ENCODE data around the gene MAPK4.
"Not testable (repeated sequence)": the region's sequence is repeated elsewhere in the genome, so short reads cannot be mapped to it uniquely, and the experiment has no call there.

Gene MAPK4

GRCh38 chr18:50559752-50560680 lies at the start of gene MAPK4:
MAPK4 (plus strand) TSS chr18:50560087; CDS start chr18:50663959, 103,872 bp downstream.
- no peak for DNase-seq

GRCh38 chr18:50517277-50517676 lies 42.6 kb upstream of the MAPK4 start:
- DNase-seq: not testable (repeated sequence)

DNA sequence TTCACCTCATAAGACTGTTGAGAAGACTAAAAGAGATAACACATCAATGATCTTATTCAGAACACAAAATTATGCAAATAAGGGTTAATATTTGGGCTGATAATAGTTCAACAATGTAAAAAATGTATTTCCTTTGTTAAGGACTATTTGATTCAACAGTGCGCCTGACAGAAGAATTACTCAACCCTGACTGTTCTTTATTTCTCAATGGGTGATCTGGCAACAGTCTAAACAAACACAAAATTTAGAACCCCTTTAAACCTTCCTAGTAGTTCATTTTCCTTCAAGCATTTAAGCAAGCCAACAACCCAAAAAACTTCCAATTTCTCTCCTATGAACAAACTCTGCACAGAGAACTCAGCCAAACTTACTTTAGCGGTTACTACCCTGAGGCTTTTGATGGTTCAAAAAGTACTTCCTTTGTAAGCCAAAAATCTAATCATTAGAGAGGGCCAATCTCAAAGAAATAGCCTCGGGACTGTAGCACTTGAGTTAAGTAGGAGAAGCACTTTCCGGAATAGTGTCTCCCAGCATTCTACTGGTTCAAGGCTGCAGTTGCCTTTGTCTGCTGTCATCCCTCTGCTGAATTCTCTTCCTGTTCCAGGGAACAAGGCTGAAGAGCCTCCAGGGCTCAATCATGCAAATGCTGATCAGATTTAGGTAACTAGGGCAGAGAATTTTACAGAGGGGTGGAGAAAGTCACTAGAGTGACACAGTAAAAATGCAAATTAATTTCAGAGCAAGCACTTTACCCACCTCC lies 40.9 kb upstream of the MAPK4 start:
- DNase-seq: no peak

DNA sequence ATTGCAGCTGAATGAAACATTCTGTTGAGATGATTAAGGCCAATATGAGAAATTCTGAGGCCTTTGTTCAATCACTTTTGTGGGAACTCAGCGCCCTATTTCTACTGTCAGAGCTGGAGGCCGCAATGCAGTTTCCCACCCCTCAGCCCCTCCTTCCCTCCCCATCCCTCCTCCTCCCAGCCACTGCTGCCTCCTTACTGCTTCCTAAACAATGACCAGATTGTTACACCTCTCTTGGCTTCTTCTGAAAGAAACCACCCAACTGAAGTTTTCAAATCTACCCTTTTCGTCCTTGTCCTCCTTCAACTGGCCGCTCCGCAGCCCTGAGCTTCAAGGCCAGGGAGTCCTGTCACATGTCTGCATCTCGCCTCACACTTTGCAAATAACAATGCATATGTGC lies 36.7 kb upstream of the MAPK4 start:
- DNase-seq: no peak

- DNase-seq: no peak
These were observed 32.1 kb upstream of the MAPK4 start for GRCh38 chr18:50527636-50528307.

DNA sequence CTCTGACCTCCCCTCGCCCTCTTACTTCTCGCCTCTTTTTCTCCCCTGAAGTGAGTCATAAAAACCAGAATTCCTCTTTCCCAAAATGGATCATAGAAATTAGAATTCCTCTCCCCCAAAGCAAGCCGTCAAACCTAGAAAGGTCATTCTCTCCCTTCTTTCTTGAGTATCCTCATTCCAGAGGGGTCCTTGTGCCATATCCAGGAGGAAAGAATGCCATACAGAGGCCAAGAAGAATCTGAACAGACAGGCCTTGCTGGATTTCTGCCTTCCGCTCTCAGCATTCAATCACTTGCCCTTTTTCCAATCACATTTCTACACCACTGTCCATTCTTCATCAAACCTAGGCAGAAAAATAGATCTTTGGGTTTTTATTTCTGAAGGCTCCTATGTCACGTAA lies 31.1 kb upstream of the MAPK4 start:
- no peak for DNase-seq

DNA sequence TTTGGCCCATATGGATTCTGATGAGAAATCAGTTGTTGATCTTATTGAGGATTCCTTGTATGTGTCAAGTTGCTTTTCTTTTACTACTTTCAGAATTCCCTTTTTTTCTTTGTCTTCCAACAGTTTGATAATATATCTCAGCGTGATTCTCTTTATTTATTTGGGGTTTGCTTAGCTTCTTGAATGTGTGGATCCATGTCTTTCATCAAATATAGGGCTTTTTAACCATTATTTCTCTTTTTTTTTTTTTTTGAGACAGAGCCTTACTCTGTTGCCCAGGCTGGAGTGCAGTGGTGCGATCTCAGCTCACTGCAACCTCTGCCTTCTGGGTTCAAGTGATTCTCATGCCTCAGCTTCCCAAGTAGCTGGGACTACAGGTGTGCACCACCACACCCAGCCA lies 26.1 kb upstream of the MAPK4 start:
- not testable (repeated sequence) for DNase-seq

DNA sequence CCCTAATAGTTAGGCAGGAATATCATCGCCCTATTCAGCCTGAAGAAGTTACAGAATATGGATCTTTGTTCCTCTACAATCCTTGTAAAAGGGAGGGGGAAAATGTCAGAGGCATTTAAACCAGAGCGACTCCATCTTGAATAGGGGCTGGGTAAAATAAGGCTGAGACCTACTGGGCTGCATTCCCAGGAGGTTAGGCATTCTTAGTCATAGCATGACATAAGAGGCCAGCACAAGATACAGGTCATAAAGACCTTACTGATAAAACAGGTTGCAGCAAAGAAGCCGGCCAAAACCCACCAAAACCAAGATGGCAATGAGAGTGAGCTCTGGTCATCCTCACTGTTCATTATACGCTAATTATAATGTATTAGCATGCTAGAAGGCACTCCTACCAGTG lies 15.4 kb upstream of the MAPK4 start:
- not testable (repeated sequence) for DNase-seq

DNA sequence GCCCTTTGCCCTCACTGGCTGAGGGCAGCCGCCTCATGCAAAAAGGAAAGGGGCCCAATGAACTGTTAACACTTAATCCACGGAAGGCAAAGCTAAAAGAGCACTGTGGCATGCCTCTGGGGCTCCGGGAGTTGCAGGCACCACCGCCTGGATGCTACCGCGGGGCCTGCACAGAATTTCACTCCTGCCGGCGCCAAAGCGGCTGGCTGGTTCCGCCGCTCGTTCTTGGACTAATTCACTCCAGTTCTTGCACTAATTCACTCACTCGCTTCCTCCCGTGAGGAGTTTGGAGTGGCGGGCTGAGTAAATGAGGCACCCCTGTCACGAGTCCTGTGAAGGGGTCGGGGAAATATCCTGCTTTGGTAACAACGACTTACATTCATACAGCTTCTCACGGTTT lies 14.0 kb upstream of the MAPK4 start:
- DNase-seq: no peak

GRCh38 chr18:50548160-50548559 lies 11.7 kb upstream of the MAPK4 start:
- DNase-seq: no peak

DNA sequence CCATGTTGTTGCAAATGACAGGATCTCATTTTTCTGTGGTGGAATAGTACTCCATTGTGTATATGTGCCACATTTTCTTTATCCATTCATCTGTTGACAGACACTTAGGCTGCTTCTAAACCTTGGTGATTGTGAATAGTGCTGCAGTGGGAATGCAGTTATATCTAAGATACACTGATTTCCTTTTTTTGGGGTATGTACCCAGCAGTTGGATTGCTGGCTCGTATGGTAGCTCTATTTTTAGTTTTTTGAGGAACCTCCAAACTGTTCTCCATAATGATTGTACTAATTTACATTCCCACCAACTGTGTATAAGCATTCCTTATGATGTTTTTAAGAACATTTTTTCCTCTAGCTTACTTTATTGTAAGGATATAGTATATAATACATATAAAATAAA lies 8.2 kb upstream of the MAPK4 start:
- DNase-seq: not testable (repeated sequence)

- DNase-seq: peak; percentile 3
These were observed 1.7 kb upstream of the MAPK4 start for GRCh38 chr18:50558157-50558556.

GRCh38 chr18:50558948-50559751 lies 737 bp upstream of the MAPK4 start:
- DNase-seq: no peak

- peak; percentile 34 for DNase-seq
These were observed 1.1 kb downstream of the MAPK4 start for GRCh38 chr18:50560681-50561629.

- DNase-seq: not testable (repeated sequence)
These were observed 2.4 kb downstream of the MAPK4 start for GRCh38 chr18:50562258-50562657.

- no peak for DNase-seq
These were observed 2.8 kb downstream of the MAPK4 start for GRCh38 chr18:50562686-50563085.

GRCh38 chr18:50563376-50563775 lies 3.5 kb downstream of the MAPK4 start:
- no peak for DNase-seq

GRCh38 chr18:50569930-50570329 lies 10.0 kb downstream of the MAPK4 start:
- DNase-seq: peak; percentile 3

DNA sequence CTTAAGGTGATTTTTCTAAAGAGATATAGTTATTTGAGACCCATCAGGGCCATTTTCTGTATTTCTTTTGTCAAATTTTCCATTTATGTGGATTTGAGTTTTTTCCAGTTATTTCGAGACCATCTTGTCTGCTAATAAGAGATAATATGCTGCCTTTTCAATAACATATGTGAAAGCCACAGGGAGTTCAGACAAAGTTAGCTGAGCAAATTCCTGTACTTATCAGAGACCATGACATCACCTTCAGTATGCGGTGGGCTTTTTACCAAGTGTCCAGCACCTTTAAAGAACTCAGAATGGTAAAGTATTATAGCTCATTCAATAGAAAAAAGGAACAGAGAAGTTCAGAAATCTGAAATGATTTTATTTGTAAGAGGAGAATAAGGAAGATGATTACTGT lies 11.7 kb downstream of the MAPK4 start:
- DNase-seq: no peak

DNA sequence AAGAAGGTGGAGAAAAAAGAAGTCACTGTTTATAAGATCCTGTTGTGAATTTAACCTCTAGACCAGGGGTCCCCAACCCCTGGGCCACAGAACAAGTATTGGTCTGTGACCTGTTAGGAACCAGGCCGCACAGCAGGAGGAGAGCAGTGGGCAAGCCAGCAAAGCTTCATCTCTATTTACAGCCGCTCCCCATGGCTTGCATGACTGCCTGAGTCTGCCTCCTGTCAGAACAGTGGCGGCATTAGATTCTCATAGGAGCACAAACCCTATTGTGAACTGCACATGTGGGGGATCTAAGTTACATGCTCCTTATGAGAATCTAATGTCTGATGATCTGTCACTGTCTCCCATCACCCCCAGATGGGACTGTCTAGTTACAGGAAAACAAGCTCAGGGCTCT lies 13.3 kb downstream of the MAPK4 start:
- DNase-seq: not testable (repeated sequence)

DNA sequence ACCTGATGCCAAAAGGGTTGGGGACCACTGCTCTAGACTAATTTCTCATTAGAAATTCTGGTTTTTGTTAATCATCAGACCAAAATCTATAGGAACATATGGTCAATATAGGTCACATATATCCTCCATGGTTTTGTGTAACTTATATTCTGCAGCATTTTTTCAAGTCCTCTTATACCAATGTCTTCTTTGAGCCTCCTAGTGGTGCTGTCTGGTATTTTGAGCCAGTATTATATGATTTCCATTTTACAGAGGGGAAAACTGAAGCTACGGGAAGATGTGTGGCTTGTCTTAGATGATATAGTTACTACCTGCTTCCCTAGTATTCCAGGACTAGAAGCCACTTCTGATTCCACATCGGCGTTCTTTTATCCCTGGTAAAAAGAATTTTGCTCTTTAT lies 13.8 kb downstream of the MAPK4 start:
- DNase-seq: no peak
